ENCODE data around the gene STX18.
A peak's percentile ranks its signal among the peaks of the same experiment; 100 is the strongest.

Gene STX18

GRCh38 chr4:4456351-4456750 is 85.5 kb downstream of the STX18 start:
- TF ChIP-seq, protein P1, sequence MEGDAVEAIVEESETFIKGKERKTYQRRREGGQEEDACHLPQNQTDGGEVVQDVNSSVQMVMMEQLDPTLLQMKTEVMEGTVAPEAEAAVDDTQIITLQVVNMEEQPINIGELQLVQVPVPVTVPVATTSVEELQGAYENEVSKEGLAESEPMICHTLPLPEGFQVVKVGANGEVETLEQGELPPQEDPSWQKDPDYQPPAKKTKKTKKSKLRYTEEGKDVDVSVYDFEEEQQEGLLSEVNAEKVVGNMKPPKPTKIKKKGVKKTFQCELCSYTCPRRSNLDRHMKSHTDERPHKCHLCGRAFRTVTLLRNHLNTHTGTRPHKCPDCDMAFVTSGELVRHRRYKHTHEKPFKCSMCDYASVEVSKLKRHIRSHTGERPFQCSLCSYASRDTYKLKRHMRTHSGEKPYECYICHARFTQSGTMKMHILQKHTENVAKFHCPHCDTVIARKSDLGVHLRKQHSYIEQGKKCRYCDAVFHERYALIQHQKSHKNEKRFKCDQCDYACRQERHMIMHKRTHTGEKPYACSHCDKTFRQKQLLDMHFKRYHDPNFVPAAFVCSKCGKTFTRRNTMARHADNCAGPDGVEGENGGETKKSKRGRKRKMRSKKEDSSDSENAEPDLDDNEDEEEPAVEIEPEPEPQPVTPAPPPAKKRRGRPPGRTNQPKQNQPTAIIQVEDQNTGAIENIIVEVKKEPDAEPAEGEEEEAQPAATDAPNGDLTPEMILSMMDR (IDR thresholded peaks at IDR 0.05) = no peak

DNA sequence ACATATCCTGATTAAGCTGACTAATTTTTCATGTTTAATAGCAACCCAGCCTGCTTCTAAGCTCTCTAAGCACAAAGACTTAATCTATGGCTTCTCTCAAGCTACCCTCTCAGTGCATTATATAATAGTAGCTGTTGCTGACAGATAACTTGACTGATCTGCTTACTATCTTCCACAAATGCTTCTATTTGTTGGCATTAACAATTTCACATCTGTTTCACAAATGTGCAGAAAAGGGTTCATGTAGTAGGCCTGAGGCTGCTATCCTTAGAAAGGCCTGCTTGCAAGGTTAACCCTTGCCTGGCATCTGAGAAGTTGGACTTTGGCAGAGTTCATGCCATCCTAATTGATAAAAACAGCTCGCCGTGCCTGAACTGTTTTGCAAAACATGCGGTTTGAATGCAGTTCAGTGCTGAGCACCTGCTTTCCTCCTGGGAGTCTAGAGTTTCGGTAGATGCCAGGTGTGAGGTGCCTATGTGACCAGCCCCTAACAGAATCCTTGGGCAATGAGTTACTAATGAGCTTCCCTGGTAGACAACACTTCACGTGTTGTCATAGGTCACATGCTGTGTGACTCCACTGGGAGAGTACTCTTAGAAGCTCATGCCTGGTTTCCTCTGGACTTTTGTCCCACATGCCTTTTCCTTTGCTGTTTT is 86.5 kb downstream of the STX18 start:
- no peak for DNase-seq
- no peak overlapping the region for H3K27ac Mint-ChIP-seq
- peaks cover 46% of the 10 kb centered on the region for H3K36me3 Mint-ChIP-seq (ENCODE audit: low read depth)
- no peak overlapping the region for H3K4me3 Mint-ChIP-seq
- TF ChIP-seq, protein P1 (IDR thresholded peaks at IDR 0.05) = no peak
- no peaks in the 10 kb centered on the region for H3K9me3 Mint-ChIP-seq
- H3K4me1 Mint-ChIP-seq = peaks cover 5% of the 10 kb centered on the region
- H3K27me3 Mint-ChIP-seq (ENCODE audit: low read depth, poor library complexity) = peaks cover 4% of the 10 kb centered on the region

More at GRCh38 chr4:4456351-4456750, 85.5 kb downstream of the STX18 start:
- no peak for DNase-seq
- Mint-ChIP-seq H3K36me3 (ENCODE audit: low read depth) (peaks cover 46% of the 10 kb centered on the region), H3K9me3 (no peaks in the 10 kb centered on the region), H3K27me3 (ENCODE audit: low read depth, poor library complexity) (no peaks in the 10 kb centered on the region), H3K27ac (peak overlapping the region; percentile 50), H3K4me1 (no peaks in the 10 kb centered on the region), H3K4me3 (no peak overlapping the region)

DNA sequence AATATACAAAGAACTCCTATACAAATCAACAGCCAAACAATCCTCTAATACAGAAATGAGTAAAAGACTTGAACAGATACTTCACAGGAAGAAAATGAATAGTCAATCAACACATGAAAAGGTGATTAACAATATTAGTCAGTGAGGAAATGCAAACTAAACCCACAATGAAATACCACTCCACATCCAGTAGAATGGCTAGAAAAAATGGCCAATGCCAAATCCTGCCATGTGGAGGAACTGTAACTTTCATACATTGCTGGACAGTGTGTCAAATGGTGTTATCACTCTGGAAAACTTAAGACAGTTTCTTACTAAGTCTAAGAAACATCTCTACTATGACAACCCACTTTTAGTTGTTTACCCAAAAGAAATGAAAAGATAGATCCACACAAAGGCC is 95.4 kb downstream of the STX18 start:
- DNase-seq = no peak
- Mint-ChIP-seq H3K9me3 (no peaks in the 10 kb centered on the region), H3K36me3 (ENCODE audit: low read depth) (peaks cover 38% of the 10 kb centered on the region), H3K27ac (no peak overlapping the region), H3K4me1 (peaks cover 10% of the 10 kb centered on the region), H3K4me3 (no peak overlapping the region), H3K27me3 (ENCODE audit: low read depth, poor library complexity) (peaks cover 5% of the 10 kb centered on the region)
- TF ChIP-seq, protein P1 (IDR thresholded peaks at IDR 0.05) = no peak

- TF ChIP-seq, protein P1 (IDR thresholded peaks at IDR 0.05) = no peak
- Mint-ChIP-seq H3K9me3 (no peaks in the 10 kb centered on the region), H3K27me3 (ENCODE audit: low read depth, poor library complexity) (no peaks in the 10 kb centered on the region), H3K36me3 (ENCODE audit: low read depth) (peaks cover 39% of the 10 kb centered on the region), H3K27ac (no peak overlapping the region), H3K4me1 (peaks cover 12% of the 10 kb centered on the region), H3K4me3 (no peak overlapping the region)
- DNase-seq = no peak
These were observed 98.0 kb downstream of the STX18 start for GRCh38 chr4:4443821-4444220.

DNA sequence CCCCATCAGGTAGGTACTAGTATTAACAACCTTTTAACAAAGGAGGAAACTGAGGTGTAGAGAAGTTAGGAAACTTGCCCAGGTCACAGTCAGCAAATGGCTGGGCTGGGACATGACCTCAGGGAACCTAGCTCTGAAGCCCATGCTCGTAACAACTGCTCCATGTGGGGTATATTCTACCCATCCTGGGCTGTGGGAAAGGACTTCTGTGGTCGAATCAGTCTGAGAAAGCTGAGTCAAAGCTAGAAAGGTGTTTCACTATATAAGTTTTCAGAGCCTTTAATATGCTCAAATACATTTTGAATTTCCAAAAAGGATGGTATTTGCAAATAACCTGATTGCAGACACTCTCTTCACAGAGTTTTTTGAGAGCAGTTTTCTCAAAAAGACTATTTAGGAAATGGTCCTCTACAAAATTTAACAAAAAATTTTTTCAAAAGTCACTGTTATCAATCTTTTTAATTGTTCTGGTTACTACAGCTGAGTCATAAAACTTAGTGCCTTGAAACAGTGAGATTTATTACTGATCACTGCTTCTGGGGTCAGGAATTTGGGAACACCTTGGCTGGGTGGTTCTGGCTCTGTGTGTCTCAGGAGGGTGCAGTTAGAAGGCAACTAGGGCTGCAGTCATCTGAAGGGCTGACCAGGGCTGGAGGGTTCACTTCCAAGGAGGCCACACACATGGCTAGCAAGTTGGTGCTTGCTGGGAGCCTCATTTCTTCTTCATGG is 101.4 kb downstream of the STX18 start:
- Mint-ChIP-seq H3K4me3 (no peak overlapping the region), H3K4me1 (peaks cover 12% of the 10 kb centered on the region), H3K27me3 (ENCODE audit: low read depth, poor library complexity) (no peaks in the 10 kb centered on the region), H3K27ac (peak overlapping the region; percentile 63), H3K9me3 (no peaks in the 10 kb centered on the region), H3K36me3 (ENCODE audit: low read depth) (peaks cover 50% of the 10 kb centered on the region)
- TF ChIP-seq, protein P1 (IDR thresholded peaks at IDR 0.05) = no peak
- no peak for DNase-seq

Measured in nephron progenitor cell (in vitro differentiated cells).